GM19455 (cell line): Measurements from ENCODE around the gene DEGS1.

ENCODE experiments used
- ATAC-seq: cut with Tn5 transposase; IDR thresholded peaks from one replicate; pipeline ENCODE4 v1.9.1; 2021; ENCODE audit not compliant: unreplicated experiment

The DEGS1 gene

GRCh38 chr1:224182866-224183590, at the start of gene DEGS1:
Gene DEGS1, plus strand, starts transcription at chr1:224183240. Its CDS starts 97 bp downstream, at chr1:224183337.
- ATAC-seq = peak; percentile 77

- no peak for ATAC-seq
These were observed 49.2 kb upstream of the DEGS1 start for GRCh38 chr1:224133741-224134299.

- ATAC-seq = no peak
These were observed 45.5 kb upstream of the DEGS1 start for GRCh38 chr1:224137518-224137917.

- ATAC-seq = no peak
These were observed 44.8 kb upstream of the DEGS1 start for GRCh38 chr1:224138198-224138597.

GRCh38 chr1:224141693-224142092, 41.3 kb upstream of the DEGS1 start:
- ATAC-seq = no peak

- ATAC-seq = no peak
These were observed 33.3 kb upstream of the DEGS1 start for GRCh38 chr1:224149709-224150108.

GRCh38 chr1:224151117-224151516, 31.9 kb upstream of the DEGS1 start:
- no peak for ATAC-seq

GRCh38 chr1:224157316-224157715, 25.7 kb upstream of the DEGS1 start:
- no peak for ATAC-seq

GRCh38 chr1:224159541-224159940, 23.5 kb upstream of the DEGS1 start:
- no peak for ATAC-seq

- ATAC-seq = no peak
These were observed 22.8 kb upstream of the DEGS1 start for GRCh38 chr1:224160171-224160682.

GRCh38 chr1:224162768-224163167, 20.3 kb upstream of the DEGS1 start:
- ATAC-seq = no peak

- no peak for ATAC-seq
These were observed 19.7 kb upstream of the DEGS1 start for GRCh38 chr1:224163311-224163710.

GRCh38 chr1:224168859-224169380, 14.1 kb upstream of the DEGS1 start:
- ATAC-seq = peak; percentile 82

- no peak for ATAC-seq
These were observed 13.2 kb upstream of the DEGS1 start for GRCh38 chr1:224169718-224170270.

GRCh38 chr1:224170343-224170742, 12.7 kb upstream of the DEGS1 start:
- no peak for ATAC-seq

- no peak for ATAC-seq
These were observed 12.1 kb upstream of the DEGS1 start for GRCh38 chr1:224170748-224171478.

GRCh38 chr1:224172229-224172628, 10.8 kb upstream of the DEGS1 start:
- no peak for ATAC-seq

- no peak for ATAC-seq
These were observed 9.5 kb upstream of the DEGS1 start for GRCh38 chr1:224173523-224173922.

GRCh38 chr1:224175617-224176016, 7.4 kb upstream of the DEGS1 start:
- no peak for ATAC-seq

- no peak for ATAC-seq
These were observed 5.6 kb upstream of the DEGS1 start for GRCh38 chr1:224177356-224177999.

- no peak for ATAC-seq
These were observed 4.1 kb upstream of the DEGS1 start for GRCh38 chr1:224178894-224179293.
